OCI-LY1 (cell line): Measurements from ENCODE around the gene MEIOB.

Source experiments
- H2AFZ ChIP-seq: fragments of 200-600 bp; sonication (generic), shearing (Covaris generic); 2 replicates; pipeline ENCODE4 v1.6.0; 2014; ENCODE audit warnings: antibody characterized with exemption, mild to moderate bottlenecking, low read length
- H3F3A ChIP-seq: fragments of 200-600 bp; sonication (generic), shearing (Covaris generic); 2 replicates; pipeline ENCODE4 v1.6.0; 2014; ENCODE audit warnings: mild to moderate bottlenecking, antibody characterized with exemption, low read length, moderate library complexity; ENCODE audit not compliant: insufficient read depth
- H3K27ac ChIP-seq: fragments of 200-600 bp; sonication (generic); 2 replicates; pipeline ENCODE4 v1.5.1; 2014; ENCODE audit warnings: low read length, mixed run types, mild to moderate bottlenecking, low read depth; ENCODE audit not compliant: poor library complexity, severe bottlenecking
- H3K27me3 ChIP-seq: fragments of 200-600 bp; sonication (generic); 2 replicates; pipeline ENCODE4 v1.6.0; 2014; ENCODE audit warnings: antibody characterized with exemption, mild to moderate bottlenecking, low read length, moderate library complexity; ENCODE audit not compliant: insufficient read depth
- H3K36me3 ChIP-seq: fragments of 200-600 bp; sonication (generic); 2 replicates; pipeline ENCODE4 v1.6.1; 2014; ENCODE audit warnings: mild to moderate bottlenecking, antibody characterized with exemption, low read length, moderate library complexity, mixed read lengths; ENCODE audit not compliant: insufficient read depth
- H3K4me1 ChIP-seq: fragments of 200-600 bp; sonication (generic); 2 replicates; pipeline ENCODE4 v1.5.1; 2014; ENCODE audit warnings: mild to moderate bottlenecking, low read length, moderate library complexity; ENCODE audit not compliant: insufficient read depth, severe bottlenecking
- H3K4me2 ChIP-seq: fragments of 200-600 bp; sonication (generic), shearing (Covaris generic); 2 replicates; pipeline ENCODE4 v1.6.1; 2014; ENCODE audit warnings: low read length
- H3K4me3 ChIP-seq: fragments of 200-600 bp; sonication (generic); 2 replicates; pipeline ENCODE4 v1.5.1; 2014; ENCODE audit warnings: low read length, low read depth, mild to moderate bottlenecking, mixed read lengths; ENCODE audit not compliant: poor library complexity, severe bottlenecking
- H3K79me2 ChIP-seq: fragments of 200-600 bp; shearing (Covaris generic); 2 replicates; pipeline ENCODE4 v1.6.1; 2016; ENCODE audit warnings: mixed run types, low read length, mixed read lengths; ENCODE audit not compliant: insufficient read depth
- H3K9ac ChIP-seq: fragments of 200-600 bp; sonication (generic), shearing (Covaris generic); 2 replicates; pipeline ENCODE4 v1.6.1; 2014; ENCODE audit warnings: mild to moderate bottlenecking, low read length, mixed read lengths
- H3K9me2 ChIP-seq: fragments of 200-600 bp; sonication (generic), shearing (Covaris generic); 2 replicates; pipeline ENCODE4 v1.6.1; 2014; ENCODE audit warnings: low read depth, mild to moderate bottlenecking, low read length, mixed read lengths
- H3K9me3 ChIP-seq: fragments of 200-600 bp; shearing (Covaris generic); 2 replicates; pipeline ENCODE4 v1.6.1; 2014; ENCODE audit warnings: low read length, mixed read lengths
- H4K20me1 ChIP-seq: fragments of 200-600 bp; sonication (generic), shearing (Covaris generic); 2 replicates; pipeline ENCODE4 v1.6.0; 2016; ENCODE audit warnings: mild to moderate bottlenecking, low read length; ENCODE audit not compliant: insufficient read depth
- CTCF ChIP-seq: fragments of 200-600 bp; sonication (generic), shearing (Covaris generic); IDR thresholded peaks from 2 replicates; pipeline ENCODE4 v1.5.1; 2017; ENCODE audit warnings: mild to moderate bottlenecking, antibody characterized with exemption, low read length, moderate library complexity, mixed read lengths
- EZH2 ChIP-seq: fragments of 200-600 bp; sonication (generic), shearing (Covaris generic); IDR thresholded peaks from 2 replicates; pipeline ENCODE4 v1.8.0; 2017; ENCODE audit warnings: borderline replicate concordance, mixed run types, mild to moderate bottlenecking, antibody characterized with exemption, low read length, moderate library complexity, mixed read lengths

The MEIOB gene

GRCh38 chr16:1810106-1810505 is 61.9 kb downstream of the MEIOB start:
- no peaks in the 10 kb centered on the region for H3K4me1 ChIP-seq
- H3K36me3 ChIP-seq = peaks cover 6% of the 10 kb centered on the region; the same call in 1 of the 2 replicates
- no peaks in the 10 kb centered on the region for H3K9me3 ChIP-seq
- H3K27ac ChIP-seq = no peak overlapping the region
- H3K79me2 ChIP-seq = no peaks in the 10 kb centered on the region
- no peak overlapping the region for H3K4me3 ChIP-seq
- no peak overlapping the region for H3K4me2 ChIP-seq
- H4K20me1 ChIP-seq = no peaks in the 10 kb centered on the region
- H2AFZ ChIP-seq = no peak overlapping the region
- TF ChIP-seq CTCF = no peak
- no peak for TF ChIP-seq EZH2
- H3K9me2 ChIP-seq = no peaks in the 10 kb centered on the region
- no peak overlapping the region for H3K9ac ChIP-seq
- H3F3A ChIP-seq = no peaks in the 10 kb centered on the region
- H3K27me3 ChIP-seq = no peaks in the 10 kb centered on the region

- Histone ChIP-seq H3K36me3 (peaks cover 8% of the 10 kb centered on the region; the same call in 1 of the 2 replicates), H2AFZ (no peak overlapping the region), H3K9me3 (no peaks in the 10 kb centered on the region), H3F3A (no peaks in the 10 kb centered on the region), H4K20me1 (no peaks in the 10 kb centered on the region), H3K4me2 (no peak overlapping the region), H3K79me2 (no peaks in the 10 kb centered on the region), H3K4me1 (no peaks in the 10 kb centered on the region), H3K9ac (no peak overlapping the region), H3K9me2 (no peaks in the 10 kb centered on the region), H3K4me3 (no peak overlapping the region), H3K27ac (no peak overlapping the region), H3K27me3 (no peaks in the 10 kb centered on the region)
- TF ChIP-seq CTCF (no peak), EZH2 (no peak)
Observed at GRCh38 chr16:1809281-1809801, 62.6 kb downstream of the MEIOB start.

- Histone ChIP-seq H3K27ac (no peak overlapping the region), H3K9me2 (no peaks in the 10 kb centered on the region), H3K4me3 (no peak overlapping the region), H4K20me1 (no peaks in the 10 kb centered on the region), H3K9ac (no peak overlapping the region), H3K36me3 (peaks cover 8% of the 10 kb centered on the region; the same call in 1 of the 2 replicates), H3K4me2 (no peak overlapping the region), H3K9me3 (no peaks in the 10 kb centered on the region), H2AFZ (no peak overlapping the region), H3K79me2 (no peaks in the 10 kb centered on the region), H3K27me3 (no peaks in the 10 kb centered on the region), H3K4me1 (no peaks in the 10 kb centered on the region), H3F3A (no peaks in the 10 kb centered on the region)
- TF ChIP-seq EZH2 = no peak
- TF ChIP-seq CTCF = no peak
Observed at GRCh38 chr16:1808691-1809090, 63.3 kb downstream of the MEIOB start.
